HuH-7 (cell line): ENCODE data around the gene TBX10.
A peak's percentile ranks its signal among the peaks of the same experiment; 100 is the strongest.
"Not testable (repeated sequence)": the region's sequence is repeated elsewhere in the genome, so short reads cannot be mapped to it uniquely, and the experiment has no call there.

Source experiments
- DNase-seq: peaks from one replicate; pipeline ENCODE4 v3.0.0; 2011; ENCODE audit warnings: low spot score

Gene TBX10

GRCh38 chr11:67599149-67599548, 40.4 kb downstream of the TBX10 start:
- no peak for DNase-seq

- not testable (repeated sequence) for DNase-seq
Measured at GRCh38 chr11:67597963-67598362, 41.6 kb downstream of the TBX10 start.

- DNase-seq = not testable (repeated sequence)
Measured at GRCh38 chr11:67597458-67597857, 42.1 kb downstream of the TBX10 start.

GRCh38 chr11:67596753-67597300, 42.7 kb downstream of the TBX10 start:
- DNase-seq = no peak

GRCh38 chr11:67594480-67594879, 45.1 kb downstream of the TBX10 start:
- DNase-seq = no peak

DNA sequence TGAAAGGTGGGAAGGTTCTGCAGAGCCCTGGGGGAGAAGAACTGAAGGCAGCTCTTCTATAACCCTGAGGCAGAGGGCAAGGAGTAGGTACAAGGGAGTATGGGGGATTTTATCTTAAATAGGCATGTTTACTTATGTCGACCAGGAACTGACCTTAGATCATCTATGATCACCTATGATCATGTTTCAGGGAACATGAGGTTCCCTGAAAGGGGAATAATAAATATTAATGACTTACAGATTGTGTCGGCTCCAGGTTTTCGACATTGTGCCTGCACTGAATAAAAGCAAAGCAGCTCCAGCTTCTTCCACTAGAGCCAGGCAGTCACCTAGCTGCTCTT, 46.0 kb downstream of the TBX10 start:
- no peak for DNase-seq

- no peak for DNase-seq
Measured at GRCh38 chr11:67592880-67593564, 46.5 kb downstream of the TBX10 start.

DNA sequence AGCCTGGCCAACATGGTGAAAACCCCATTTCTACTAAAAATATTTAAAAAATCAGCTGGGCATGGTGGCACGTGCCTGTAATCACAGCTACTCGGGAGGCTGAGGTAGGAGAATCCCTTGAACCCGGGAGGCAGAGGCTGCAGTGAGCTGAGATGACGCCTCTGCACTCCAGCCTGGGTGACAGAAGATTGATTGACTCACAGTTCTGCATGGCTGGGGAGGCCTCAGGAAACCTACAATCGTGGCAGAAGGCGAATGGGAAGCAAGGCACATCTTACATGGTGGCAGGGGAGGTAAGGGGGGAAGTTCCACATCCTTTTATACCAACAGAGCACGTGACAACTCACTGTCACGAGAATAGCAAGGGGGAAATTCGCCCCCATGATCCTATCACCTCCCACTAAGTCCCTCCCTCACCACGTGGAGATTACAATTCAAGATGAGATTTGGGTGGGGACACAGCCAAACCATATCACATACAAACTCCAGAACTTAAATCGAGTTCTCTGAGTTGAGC, 50.6 kb downstream of the TBX10 start:
- DNase-seq = not testable (repeated sequence)

- DNase-seq = no peak
Measured at GRCh38 chr11:67588136-67588503, 51.4 kb downstream of the TBX10 start.

DNA sequence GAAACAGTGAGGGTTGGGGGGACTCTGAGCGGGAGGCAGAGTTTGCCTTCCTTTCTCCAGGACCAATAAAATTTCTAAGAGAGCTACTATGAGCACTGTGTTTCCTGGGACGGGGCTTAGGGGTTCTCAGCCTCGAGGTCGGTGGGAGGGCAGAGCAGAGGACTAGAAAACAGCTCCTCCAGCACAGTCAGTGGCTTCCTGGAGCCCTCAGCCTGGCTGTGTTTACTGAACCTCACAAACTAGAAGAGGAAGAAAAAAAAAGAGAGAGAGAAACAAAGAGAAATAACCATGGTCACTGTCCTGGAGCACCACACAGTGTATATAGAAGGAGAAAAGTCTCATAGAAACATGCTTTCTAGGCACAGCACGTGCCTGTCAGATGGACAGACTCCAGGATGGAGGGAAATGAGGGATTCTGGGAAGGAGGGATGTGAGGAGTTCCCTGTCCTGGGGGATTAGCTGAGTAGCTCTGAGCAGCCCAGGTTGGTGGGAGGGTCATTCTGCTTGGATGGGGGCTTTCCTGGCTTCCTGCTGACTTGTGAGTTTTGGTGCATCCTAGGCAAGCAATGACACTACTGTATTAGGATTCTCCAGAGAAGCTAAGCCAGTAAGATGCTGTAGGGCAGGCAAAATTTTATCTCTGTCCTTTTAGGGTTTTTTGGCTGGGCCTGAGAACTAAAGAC, 52.9 kb downstream of the TBX10 start:
- no peak for DNase-seq

DNA sequence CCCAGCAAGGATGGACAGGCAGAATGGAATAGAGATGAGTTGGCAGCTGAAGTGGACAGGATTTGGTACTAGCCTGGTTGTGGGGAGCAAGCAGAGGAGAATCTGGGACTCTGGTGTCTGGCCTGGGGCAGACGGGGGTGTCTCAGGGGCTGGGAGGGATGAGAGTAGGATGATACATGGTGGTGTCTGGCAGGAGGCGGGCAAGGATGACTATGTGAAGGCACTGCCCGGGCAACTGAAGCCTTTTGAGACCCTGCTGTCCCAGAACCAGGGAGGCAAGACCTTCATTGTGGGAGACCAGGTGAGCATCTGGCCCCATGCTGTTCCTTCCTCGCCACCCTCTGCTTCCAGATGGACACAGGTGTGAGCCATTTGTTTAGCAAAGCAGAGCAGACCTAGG, 53.7 kb downstream of the TBX10 start:
- DNase-seq = no peak

DNA sequence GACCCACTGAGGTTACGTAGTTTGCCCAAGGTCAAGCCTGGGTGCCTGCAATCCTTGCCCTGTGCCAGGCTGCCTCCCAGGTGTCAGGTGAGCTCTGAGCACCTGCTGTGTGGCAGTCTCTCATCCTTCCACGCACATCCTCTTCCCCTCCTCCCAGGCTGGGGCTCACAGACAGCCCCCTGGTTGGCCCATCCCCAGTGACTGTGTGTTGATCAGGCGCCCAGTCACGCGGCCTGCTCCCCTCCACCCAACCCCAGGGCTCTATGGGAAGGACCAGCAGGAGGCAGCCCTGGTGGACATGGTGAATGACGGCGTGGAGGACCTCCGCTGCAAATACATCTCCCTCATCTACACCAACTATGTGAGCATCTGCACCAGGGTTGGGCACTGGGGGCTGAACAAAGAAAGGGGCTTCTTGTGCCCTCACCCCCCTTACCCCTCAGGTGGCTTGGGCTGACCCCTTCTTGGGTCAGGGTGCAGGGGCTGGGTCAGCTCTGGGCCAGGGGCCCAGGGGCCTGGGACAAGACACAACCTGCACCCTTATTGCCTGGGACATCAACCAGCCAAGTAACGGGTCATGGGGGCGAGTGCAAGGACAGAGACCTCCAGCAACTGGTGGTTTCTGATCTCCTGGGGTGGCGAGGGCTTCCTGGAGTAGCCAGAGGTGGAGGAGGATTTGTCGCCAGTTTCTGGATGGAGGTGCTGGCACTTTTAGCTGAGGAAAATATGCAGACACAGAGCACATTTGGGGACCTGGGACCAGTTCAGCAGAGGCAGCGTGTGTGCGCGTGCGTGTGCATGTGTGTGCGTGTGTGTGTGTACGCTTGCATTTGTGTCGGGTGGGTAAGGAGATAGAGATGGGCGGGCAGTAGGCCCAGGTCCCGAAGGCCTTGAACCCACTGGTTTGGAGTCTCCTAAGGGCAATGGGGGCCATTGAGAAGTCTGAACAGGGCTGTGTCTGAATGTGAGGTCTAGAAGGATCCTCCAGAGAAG, 54.4 kb downstream of the TBX10 start:
- DNase-seq = no peak

DNA sequence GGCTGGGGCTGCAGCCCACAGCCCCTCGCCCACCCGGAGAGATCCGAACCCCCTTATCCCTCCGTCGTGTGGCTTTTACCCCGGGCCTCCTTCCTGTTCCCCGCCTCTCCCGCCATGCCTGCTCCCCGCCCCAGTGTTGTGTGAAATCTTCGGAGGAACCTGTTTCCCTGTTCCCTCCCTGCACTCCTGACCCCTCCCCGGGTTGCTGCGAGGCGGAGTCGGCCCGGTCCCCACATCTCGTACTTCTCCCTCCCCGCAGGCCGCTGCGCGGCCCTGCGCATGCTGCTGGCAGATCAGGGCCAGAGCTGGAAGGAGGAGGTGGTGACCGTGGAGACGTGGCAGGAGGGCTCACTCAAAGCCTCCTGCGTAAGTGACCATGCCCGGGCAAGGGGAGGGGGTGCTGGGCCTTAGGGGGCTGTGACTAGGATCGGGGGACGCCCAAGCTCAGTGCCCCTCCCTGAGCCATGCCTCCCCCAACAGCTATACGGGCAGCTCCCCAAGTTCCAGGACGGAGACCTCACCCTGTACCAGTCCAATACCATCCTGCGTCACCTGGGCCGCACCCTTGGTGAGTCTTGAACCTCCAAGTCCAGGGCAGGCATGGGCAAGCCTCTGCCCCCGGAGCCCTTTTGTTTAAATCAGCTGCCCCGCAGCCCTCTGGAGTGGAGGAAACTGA, 55.2 kb downstream of the TBX10 start:
- DNase-seq = no peak

GRCh38 chr11:67583247-67584204, 56.0 kb downstream of the TBX10 start, which contains the start of gene GSTP1:
TSS of gene GSTP1 (plus strand) at chr11:67583812. CDS start at chr11:67583844, 32 bp downstream.
- DNase-seq = peak; percentile 98

DNA sequence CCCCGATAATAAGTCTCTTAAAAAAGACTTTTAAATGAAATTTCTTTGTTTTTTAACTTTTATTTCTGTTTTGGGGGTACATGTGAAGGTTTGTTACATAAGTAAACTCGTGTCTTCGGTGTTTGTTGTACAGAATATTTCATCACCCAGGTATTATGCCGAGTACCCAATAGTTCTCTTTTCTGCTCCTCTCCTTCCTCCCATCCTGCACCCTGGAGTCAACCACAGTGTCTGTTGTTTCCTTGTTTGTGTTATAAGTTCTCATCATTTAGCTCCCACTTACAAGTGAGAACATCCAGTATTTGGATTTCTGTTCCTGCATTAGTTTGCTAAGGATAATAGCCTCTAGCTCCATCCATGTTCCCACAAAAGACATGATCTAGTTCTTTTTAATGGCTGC, 57.6 kb downstream of the TBX10 start:
- DNase-seq = no peak

DNA sequence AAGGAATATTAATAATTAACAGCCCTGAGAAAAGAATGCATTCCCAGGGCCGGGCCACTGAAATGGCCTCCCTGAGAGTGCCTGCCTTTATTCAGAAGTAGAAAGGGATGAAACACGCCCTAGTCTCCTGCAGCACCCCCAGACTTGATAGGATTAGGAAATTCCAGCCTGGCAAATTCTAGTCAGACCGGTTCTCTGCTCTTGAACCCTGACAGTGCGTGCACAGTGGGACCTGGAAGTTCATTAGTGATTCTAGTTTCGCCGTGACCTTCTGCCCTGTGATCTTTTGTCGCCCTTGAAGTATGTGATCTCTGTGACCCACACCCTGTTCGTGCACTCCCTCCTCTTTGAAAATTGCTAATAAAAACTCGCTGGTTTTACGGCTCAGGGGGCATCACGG, 58.1 kb downstream of the TBX10 start:
- DNase-seq = no peak
